Vagina (tissue), 2 donors: ENCODE data around the gene SLC37A2. TPM values are rescaled to one million over a fixed set of nuclear protein-coding genes. Genes with fewer than 3 reads are reported as not detected.
A peak's percentile ranks its signal among the peaks of the same experiment; 100 is the strongest.

Experiments
- DNase-seq, 2 donors: peaks; one replicate each; pipeline ENCODE4 v3.0.0-alpha.2; 2017; ENCODE audit errors: extremely low spot score in 2 of 2
- H3K27ac ChIP-seq: fragments of 200-600 bp; sonication (generic); one replicate; pipeline ENCODE4 v1.5.1; 2019
- H3K27me3 ChIP-seq: fragments of 200-600 bp; sonication (generic); one replicate; pipeline ENCODE4 v1.5.1; 2019
- H3K36me3 ChIP-seq, 2 donors: fragments of 200-600 bp; sonication (generic); one replicate each; pipeline ENCODE4 v1.5.1; 2017 to 2019
- H3K4me1 ChIP-seq: fragments of 200-600 bp; sonication (generic); one replicate; pipeline ENCODE4 v1.5.1; 2019
- H3K4me3 ChIP-seq, 2 donors: fragments of 200-600 bp; sonication (generic); 1 replicate in 1 of 2; 2 replicates in 1 of 2; pipeline ENCODE4 v1.5.1; 2016 to 2019
- H3K9me3 ChIP-seq: fragments of 200-600 bp; sonication (generic); one replicate; pipeline ENCODE4 v1.5.1; 2019
- POLR2A ChIP-seq, 2 donors: fragments of 450-650 bp; IDR thresholded peaks; one replicate each; pipeline ENCODE4 v1.6.1; 2017; ENCODE audit warnings: antibody characterized with exemption in 2 of 2, mild to moderate bottlenecking in 2 of 2, moderate library complexity in 2 of 2
- POLR2AphosphoS5 ChIP-seq, 2 donors: sonication (generic); formaldehyde crosslinking; IDR thresholded peaks; one replicate each; pipeline ENCODE4 v1.9.0; 2017; ENCODE audit warnings: antibody characterized with exemption in 2 of 2, mild to moderate bottlenecking in 2 of 2, low read depth in 1 of 2; ENCODE audit not compliant: insufficient read depth in 1 of 2
- intact Hi-C: fragments of 100-400 bp; cut with DNase I; formaldehyde crosslinking; loops from one replicate; pipeline ENCODE4 v1.15.1; 2023
- total RNA-seq: library from RNA; depleted of rRNA; stranded (reverse); fragments of >200 nt; gene quantifications from one replicate; pipeline ENCODE4 v1.2.3, GENCODE V29; 2016
- TF ChIP-seq, protein P1 (sequence below), 3 experiments: fragments of 450-650 bp in 2 of 3; fragments of 200-600 bp in 1 of 3; sonication (generic) in 1 of 3; IDR thresholded peaks; one replicate each; pipeline ENCODE4 v1.5.1; 2017 to 2019; ENCODE audit warnings: antibody characterized with exemption in 3 of 3, mild to moderate bottlenecking in 2 of 3, moderate library complexity in 2 of 3

SLC37A2 gene
- total RNA-seq, 1 donor from 2014 or later, result 22.6 TPM

DNA sequence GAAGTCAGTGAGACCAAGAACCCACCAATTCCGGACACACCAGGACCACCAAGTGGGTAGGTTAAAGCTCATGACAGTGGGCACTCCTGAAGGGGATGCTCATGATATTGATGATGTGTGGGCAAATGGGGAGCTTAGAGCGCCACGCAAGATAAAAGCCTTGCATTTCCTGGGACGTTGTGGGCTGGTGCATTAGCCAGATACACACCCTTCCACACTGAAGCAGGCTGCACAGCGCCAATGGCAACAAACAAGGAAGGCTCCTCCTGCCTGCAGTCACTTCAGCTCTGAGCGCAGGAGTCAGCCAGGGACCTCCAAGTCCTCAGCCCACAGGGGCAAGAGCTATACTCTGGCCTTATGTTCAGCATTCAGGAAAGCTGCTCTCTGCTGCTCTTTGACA, 27.7 kb downstream of the SLC37A2 start:
- TF ChIP-seq POLR2A (IDR thresholded peaks at IDR 0.05), result no peak
- TF ChIP-seq POLR2AphosphoS5 (IDR thresholded peaks at IDR 0.05; ENCODE audit: insufficient read depth in 1 of 2, low read depth in 1 of 2), result no peak
- TF ChIP-seq, protein P1, sequence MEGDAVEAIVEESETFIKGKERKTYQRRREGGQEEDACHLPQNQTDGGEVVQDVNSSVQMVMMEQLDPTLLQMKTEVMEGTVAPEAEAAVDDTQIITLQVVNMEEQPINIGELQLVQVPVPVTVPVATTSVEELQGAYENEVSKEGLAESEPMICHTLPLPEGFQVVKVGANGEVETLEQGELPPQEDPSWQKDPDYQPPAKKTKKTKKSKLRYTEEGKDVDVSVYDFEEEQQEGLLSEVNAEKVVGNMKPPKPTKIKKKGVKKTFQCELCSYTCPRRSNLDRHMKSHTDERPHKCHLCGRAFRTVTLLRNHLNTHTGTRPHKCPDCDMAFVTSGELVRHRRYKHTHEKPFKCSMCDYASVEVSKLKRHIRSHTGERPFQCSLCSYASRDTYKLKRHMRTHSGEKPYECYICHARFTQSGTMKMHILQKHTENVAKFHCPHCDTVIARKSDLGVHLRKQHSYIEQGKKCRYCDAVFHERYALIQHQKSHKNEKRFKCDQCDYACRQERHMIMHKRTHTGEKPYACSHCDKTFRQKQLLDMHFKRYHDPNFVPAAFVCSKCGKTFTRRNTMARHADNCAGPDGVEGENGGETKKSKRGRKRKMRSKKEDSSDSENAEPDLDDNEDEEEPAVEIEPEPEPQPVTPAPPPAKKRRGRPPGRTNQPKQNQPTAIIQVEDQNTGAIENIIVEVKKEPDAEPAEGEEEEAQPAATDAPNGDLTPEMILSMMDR (IDR thresholded peaks at IDR 0.05), result peak in 1 of 3 experiments; percentile 16
- Histone ChIP-seq H3K27me3 (no peaks in the 10 kb centered on the region), H3K9me3 (no peaks in the 10 kb centered on the region), H3K36me3 (no peaks in the 10 kb centered on the region), H3K4me3 (no peak overlapping the region), H3K4me1 (no peaks in the 10 kb centered on the region), H3K27ac (no peak overlapping the region)
- intact Hi-C loops, result no loop called here
- DNase-seq, result peak in 1 of 2 donors; percentile 79

DNA sequence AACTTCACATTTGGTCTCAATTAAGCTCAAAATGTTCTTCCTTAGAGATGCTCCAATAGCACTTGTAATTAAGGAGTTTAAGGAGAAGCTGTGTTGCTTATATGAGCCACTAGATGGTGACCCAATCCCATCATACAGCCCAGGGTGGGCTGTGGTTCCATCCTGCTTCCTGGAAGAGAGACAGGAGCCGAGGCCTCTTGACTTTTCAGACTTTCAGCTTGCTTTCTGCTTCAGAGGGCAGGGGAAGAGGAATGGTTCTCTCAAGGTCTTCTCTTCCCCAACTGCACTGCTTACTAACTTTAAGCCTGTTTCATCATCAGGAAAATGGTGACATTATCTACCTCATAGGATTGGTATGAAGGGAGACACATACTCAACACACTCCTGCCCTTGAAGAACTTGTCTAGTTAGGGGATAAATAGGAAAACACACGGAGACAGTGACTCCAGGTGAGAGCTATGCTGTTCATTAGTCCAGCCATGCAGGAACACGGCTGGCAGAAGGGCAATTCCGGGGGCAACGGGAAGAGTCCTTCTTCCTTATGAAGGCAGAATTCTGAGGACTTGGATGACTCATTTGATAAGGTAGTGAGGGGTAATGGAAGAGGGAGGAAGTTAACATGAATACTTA, 28.3 kb downstream of the SLC37A2 start:
- Histone ChIP-seq H3K27me3 (no peaks in the 10 kb centered on the region), H3K4me3 (no peak overlapping the region), H3K4me1 (no peaks in the 10 kb centered on the region), H3K9me3 (no peaks in the 10 kb centered on the region), H3K36me3 (no peaks in the 10 kb centered on the region), H3K27ac (no peak overlapping the region)
- no peak for TF ChIP-seq POLR2A (IDR thresholded peaks at IDR 0.05)
- TF ChIP-seq POLR2AphosphoS5 (IDR thresholded peaks at IDR 0.05; ENCODE audit: insufficient read depth in 1 of 2, low read depth in 1 of 2), result peak in 1 of 2 donors; percentile 19
- TF ChIP-seq, protein P1 (IDR thresholded peaks at IDR 0.05), result peak; percentile 20 to 47 (median 32)
- intact Hi-C loops, result no loop called here
- peak in 1 of 2 donors; percentile 65 for DNase-seq

DNA sequence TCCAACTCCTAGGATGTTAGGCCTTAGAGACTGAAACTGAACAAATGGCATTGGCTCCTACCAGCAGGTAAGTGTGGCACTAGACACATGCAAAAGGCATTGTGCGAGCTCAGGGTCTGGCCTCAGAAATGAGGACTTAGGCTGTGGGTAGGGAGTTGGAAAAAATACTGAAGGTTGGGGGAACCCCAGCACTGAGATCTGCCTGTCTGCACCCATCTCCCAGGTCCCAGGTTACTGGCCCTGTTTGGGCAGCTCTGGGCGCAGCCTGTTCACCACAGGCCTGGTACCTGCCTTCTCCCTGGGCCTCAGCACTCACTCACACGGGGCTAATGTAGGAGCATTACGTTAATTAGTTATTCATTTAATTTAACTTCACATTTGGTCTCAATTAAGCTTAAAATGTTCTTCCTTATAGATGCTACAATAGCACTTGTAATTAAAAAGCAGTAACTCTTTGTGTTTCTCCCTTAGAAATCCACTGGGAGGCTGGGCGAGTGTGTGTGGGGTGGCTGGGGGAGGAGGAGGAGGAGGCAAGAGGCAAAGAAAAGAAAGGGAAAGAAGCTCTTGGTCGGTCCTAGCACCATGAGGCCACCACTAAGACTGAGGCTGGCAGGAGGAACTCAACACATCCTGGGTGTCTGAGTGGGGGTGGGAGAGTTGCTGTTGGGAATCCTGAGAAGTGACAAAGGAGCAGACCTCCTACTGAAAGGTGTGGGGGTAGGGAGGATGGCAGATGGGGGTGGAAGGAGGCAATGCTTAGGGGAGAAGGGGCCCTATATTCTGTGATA, 29.0 kb downstream of the SLC37A2 start:
- TF ChIP-seq POLR2A (IDR thresholded peaks at IDR 0.05) (no peak), POLR2AphosphoS5 (IDR thresholded peaks at IDR 0.05; ENCODE audit: insufficient read depth in 1 of 2, low read depth in 1 of 2) (no peak)
- TF ChIP-seq, protein P1 (IDR thresholded peaks at IDR 0.05), result no peak
- H3K4me1 ChIP-seq, result no peaks in the 10 kb centered on the region
- peaks cover 0 to 6% of the 10 kb centered on the region in 2 donors for H3K36me3 ChIP-seq
- H3K9me3 ChIP-seq, result no peaks in the 10 kb centered on the region
- intact Hi-C loops, result no loop called here
- no peak overlapping the region for H3K27ac ChIP-seq
- DNase-seq, result no peak
- H3K27me3 ChIP-seq, result no peaks in the 10 kb centered on the region
- H3K4me3 ChIP-seq, result no peak overlapping the region

DNA sequence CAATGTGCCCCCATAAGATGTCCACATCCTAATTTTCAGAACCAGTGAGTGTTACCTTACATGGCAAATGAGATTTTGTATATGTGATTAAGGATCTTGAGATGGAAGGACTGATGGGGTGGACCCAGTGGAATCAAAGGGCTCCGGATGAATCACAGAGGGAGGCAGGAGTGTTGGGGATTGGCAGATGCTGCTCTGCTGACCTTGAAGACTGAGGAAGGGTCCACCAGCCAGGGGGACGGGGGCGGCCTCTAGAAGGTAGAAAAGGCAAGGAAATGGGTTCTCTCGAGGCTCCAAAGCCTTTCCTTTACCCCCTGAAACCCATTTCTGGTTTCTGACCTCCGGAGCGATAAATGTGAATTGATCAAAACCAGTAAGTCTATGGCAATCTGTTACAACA, 29.6 kb downstream of the SLC37A2 start:
- H3K36me3 ChIP-seq, result peaks cover 0 to 9% of the 10 kb centered on the region in 2 donors
- H3K9me3 ChIP-seq, result no peaks in the 10 kb centered on the region
- H3K4me3 ChIP-seq, result no peak overlapping the region
- no peaks in the 10 kb centered on the region for H3K27me3 ChIP-seq
- no peaks in the 10 kb centered on the region for H3K4me1 ChIP-seq
- intact Hi-C loops, result no loop called here
- TF ChIP-seq, protein P1 (IDR thresholded peaks at IDR 0.05), result no peak
- TF ChIP-seq POLR2A (IDR thresholded peaks at IDR 0.05), result no peak
- TF ChIP-seq POLR2AphosphoS5 (IDR thresholded peaks at IDR 0.05; ENCODE audit: insufficient read depth in 1 of 2, low read depth in 1 of 2), result no peak
- peak in 1 of 2 donors; percentile 44 for DNase-seq
- H3K27ac ChIP-seq, result no peak overlapping the region

DNA sequence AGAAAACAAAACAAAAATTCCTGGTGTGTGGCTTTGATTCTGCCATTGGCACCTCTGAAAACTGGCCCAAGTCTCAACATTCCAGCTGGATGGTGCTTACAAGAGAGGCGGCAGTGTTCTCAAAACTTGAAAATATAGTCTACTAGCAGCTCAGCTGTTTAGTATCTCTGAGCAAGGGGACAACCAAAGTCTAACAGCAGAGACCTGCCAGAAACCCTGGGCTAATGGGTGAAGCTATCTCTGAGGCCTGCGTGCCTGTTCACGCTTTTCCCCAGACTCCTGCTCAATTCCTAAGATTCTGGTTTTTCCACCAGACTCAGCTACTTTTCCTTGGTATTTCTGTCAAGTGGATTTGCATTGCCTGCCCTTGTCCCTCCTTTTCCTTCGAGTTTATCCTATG, 30.4 kb downstream of the SLC37A2 start:
- Histone ChIP-seq H3K4me3 (no peak overlapping the region), H3K9me3 (no peaks in the 10 kb centered on the region), H3K4me1 (no peaks in the 10 kb centered on the region), H3K27ac (no peak overlapping the region), H3K36me3 (peaks cover 0 to 9% of the 10 kb centered on the region in 2 donors), H3K27me3 (no peaks in the 10 kb centered on the region)
- TF ChIP-seq, protein P1 (IDR thresholded peaks at IDR 0.05), result no peak
- TF ChIP-seq POLR2AphosphoS5 (IDR thresholded peaks at IDR 0.05; ENCODE audit: insufficient read depth in 1 of 2, low read depth in 1 of 2), result no peak
- TF ChIP-seq POLR2A (IDR thresholded peaks at IDR 0.05), result no peak
- DNase-seq, result no peak
- intact Hi-C loops, result no loop called here
